Measurements from ENCODE around the gene ACIN1. TPM values are rescaled to one million over a fixed set of nuclear protein-coding genes. Genes with fewer than 3 reads are reported as not detected.

The ACIN1 gene
- total RNA-seq, 1 donor from 2014 or later = 163 TPM

GRCh38 chr14:23071921-23072539 is 22.9 kb downstream of the ACIN1 start:
- H3K9me3 ChIP-seq = no peaks in the 10 kb centered on the region
- H3K27ac ChIP-seq = peak overlapping the region; percentile 78
- intact Hi-C loops (cut with DNase I) = no loop called here
- no peak for ATAC-seq
- peak overlapping the region; percentile 67 for H3K4me3 ChIP-seq
- no peaks in the 10 kb centered on the region for H3K27me3 ChIP-seq (ENCODE audit: low read depth)
- peaks cover 37% of the 10 kb centered on the region for H3K4me1 ChIP-seq
- TF ChIP-seq CTCF (IDR thresholded peaks at IDR 0.05) = no peak
- H3K36me3 ChIP-seq = peaks cover 78% of the 10 kb centered on the region
- DNase-seq = no peak

- intact Hi-C loops (cut with DNase I) = no loop called here
- peak overlapping the region; percentile 67 for H3K4me3 ChIP-seq
- DNase-seq (peak; percentile 84), ATAC-seq (peak; percentile 93 to 94)
- no peaks in the 10 kb centered on the region for H3K9me3 ChIP-seq
- TF ChIP-seq CTCF (IDR thresholded peaks at IDR 0.05) = no peak
- H3K36me3 ChIP-seq = peaks cover 78% of the 10 kb centered on the region
- H3K27ac ChIP-seq = peak overlapping the region; percentile 78
- peaks cover 36% of the 10 kb centered on the region for H3K4me1 ChIP-seq
- H3K27me3 ChIP-seq (ENCODE audit: low read depth) = no peaks in the 10 kb centered on the region
These were observed 23.6 kb downstream of the ACIN1 start for GRCh38 chr14:23071244-23071920.

- Histone ChIP-seq H3K27ac (peak overlapping the region; percentile 78), H3K4me1 (peaks cover 36% of the 10 kb centered on the region), H3K27me3 (ENCODE audit: low read depth) (no peaks in the 10 kb centered on the region), H3K9me3 (no peaks in the 10 kb centered on the region), H3K4me3 (peak overlapping the region; percentile 67), H3K36me3 (peaks cover 78% of the 10 kb centered on the region)
- DNase-seq = no peak
- intact Hi-C loops (cut with DNase I) = no loop called here
- no peak for TF ChIP-seq CTCF (IDR thresholded peaks at IDR 0.05)
- ATAC-seq = no peak
These were observed 24.4 kb downstream of the ACIN1 start for GRCh38 chr14:23070262-23071129.

GRCh38 chr14:23069413-23069806 is 25.5 kb downstream of the ACIN1 start:
- Histone ChIP-seq H3K27ac (no peak overlapping the region), H3K36me3 (peaks cover 78% of the 10 kb centered on the region), H3K27me3 (ENCODE audit: low read depth) (no peaks in the 10 kb centered on the region), H3K9me3 (no peaks in the 10 kb centered on the region), H3K4me3 (no peak overlapping the region), H3K4me1 (peaks cover 36% of the 10 kb centered on the region)
- no peak for DNase-seq
- TF ChIP-seq CTCF (IDR thresholded peaks at IDR 0.05) = no peak
- intact Hi-C loops (cut with DNase I) = no loop called here
- ATAC-seq = no peak

GRCh38 chr14:23068789-23069412 is 26.0 kb downstream of the ACIN1 start:
- H3K9me3 ChIP-seq = no peaks in the 10 kb centered on the region
- no peak overlapping the region for H3K4me3 ChIP-seq
- no peaks in the 10 kb centered on the region for H3K27me3 ChIP-seq (ENCODE audit: low read depth)
- TF ChIP-seq CTCF (IDR thresholded peaks at IDR 0.05) = peak; percentile 96
- ATAC-seq (peak; percentile 87 to 91), DNase-seq (no peak)
- H3K36me3 ChIP-seq = peaks cover 78% of the 10 kb centered on the region
- intact Hi-C loops (cut with DNase I) = no loop called here
- H3K4me1 ChIP-seq = peaks cover 36% of the 10 kb centered on the region
- H3K27ac ChIP-seq = no peak overlapping the region
